CD1c-positive myeloid dendritic cell (primary cell): Measurements from ENCODE around the gene SPNS2.
A peak's percentile ranks its signal among the peaks of the same experiment; 100 is the strongest.

Experiments
- DNase-seq: peaks from one replicate; pipeline ENCODE4 v3.0.0-alpha.2; 2016; ENCODE audit errors: extremely low spot score

SPNS2 gene

DNA sequence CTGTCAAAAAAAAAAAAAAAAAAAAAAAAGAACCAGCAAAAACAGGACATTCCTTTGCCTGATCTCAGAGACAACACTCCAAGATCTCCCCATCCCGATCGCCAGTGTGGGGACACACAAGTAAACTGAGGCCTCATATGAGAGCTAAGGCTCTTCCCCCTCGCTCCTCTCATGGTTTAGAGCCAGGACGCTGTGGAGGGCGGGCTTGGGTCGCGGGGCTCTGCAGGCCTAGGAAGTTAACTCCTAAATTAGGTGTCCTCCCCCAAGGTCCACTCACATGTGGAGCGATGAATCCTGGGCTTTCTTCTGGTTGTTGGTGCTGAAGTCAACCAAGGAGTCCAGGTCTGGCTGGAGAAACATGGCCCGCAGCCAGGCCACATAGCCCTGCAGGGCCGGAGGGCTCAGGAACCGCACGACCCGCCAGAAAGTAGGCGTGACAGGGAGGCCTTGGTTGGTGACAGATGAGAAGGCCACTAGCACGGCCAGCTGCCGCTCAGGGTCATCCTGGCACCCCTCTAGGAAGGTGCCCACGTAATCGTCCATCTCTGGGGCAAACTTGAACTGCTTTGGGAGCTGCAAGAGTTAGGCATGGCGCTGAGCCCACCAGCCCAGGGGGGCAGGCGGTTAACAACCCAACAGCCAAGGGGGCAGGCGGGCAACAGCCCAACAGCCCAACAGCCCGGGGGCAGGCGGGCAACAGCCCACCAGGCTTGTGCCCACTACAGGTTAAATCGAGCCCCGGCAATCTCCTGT, 51.3 kb downstream of the SPNS2 start:
- DNase-seq: no peak

DNA sequence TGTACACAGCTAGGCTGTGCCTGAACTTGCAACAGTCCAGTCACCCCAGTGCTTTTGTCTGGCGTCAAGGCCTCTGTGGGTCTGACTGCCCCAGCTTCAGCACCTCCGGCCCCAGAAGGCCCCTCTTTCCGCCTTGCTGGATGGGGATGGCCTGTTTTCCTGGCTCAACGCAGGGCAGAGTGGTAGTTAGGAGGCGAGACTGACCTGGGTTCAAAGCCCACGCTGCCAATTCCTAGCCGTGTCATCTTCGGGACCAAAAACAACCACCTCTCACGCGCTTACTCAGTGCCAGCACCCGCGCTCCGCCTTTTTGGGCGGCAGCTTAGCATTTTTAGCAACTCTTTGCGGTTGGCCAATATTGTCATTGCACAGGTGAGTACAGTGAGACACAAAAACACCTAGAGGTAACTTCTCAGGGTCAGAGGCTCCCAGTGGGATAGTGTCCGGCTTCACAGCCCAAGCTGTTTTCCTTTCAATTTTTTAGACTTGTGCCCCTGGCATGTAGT, 51.9 kb downstream of the SPNS2 start:
- no peak for DNase-seq

DNA sequence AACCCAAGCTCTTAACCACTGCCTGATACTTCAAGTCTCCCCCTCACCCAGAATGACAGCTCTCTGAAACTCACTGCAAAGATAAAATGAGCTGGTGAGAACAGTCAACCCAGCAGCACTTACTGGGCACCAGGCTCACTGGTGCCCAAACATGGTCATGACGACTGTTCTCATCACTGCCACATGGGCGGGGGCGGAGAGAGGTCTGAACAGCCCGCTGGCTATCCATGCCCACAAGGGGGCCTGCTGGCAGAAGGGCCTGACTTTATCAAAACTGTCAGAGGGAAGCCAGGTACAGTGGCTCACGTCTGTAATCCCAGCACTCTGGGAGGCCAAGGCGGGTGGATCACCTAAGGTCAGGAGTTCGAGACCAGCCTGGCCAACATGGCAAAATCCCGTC, 52.5 kb downstream of the SPNS2 start:
- DNase-seq: no peak

- no peak for DNase-seq
Measured at GRCh38 chr17:4551796-4552525, 53.3 kb downstream of the SPNS2 start.

- no peak for DNase-seq
Measured at GRCh38 chr17:4553669-4554068, 55.0 kb downstream of the SPNS2 start.

DNA sequence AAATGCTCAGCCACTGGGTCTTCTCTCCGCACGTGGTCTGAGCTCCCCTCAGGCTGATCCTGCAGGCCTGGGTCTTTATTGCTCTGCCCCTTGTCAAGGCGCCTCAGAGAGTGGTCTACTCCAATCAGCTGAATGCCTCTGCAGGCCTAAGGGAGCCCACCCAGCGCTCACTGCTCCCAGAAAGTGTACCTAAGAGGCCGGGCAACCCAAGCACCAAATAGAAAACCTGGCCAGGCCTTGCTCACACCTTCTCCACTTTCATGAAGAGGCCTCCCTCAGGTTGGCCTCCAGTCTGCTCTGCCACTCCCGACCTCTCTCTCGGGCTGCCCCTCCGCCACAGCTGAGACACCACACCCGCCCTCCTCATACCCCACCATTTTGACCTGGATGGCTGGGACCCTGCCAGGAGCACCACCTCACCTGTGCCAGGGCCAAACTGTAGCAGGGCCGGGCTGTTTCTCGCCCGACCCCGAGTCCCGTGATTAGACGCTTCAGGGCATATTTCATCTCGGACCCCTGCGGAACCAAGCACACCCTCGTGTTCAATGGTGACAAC, 55.8 kb downstream of the SPNS2 start:
- DNase-seq: no peak

DNA sequence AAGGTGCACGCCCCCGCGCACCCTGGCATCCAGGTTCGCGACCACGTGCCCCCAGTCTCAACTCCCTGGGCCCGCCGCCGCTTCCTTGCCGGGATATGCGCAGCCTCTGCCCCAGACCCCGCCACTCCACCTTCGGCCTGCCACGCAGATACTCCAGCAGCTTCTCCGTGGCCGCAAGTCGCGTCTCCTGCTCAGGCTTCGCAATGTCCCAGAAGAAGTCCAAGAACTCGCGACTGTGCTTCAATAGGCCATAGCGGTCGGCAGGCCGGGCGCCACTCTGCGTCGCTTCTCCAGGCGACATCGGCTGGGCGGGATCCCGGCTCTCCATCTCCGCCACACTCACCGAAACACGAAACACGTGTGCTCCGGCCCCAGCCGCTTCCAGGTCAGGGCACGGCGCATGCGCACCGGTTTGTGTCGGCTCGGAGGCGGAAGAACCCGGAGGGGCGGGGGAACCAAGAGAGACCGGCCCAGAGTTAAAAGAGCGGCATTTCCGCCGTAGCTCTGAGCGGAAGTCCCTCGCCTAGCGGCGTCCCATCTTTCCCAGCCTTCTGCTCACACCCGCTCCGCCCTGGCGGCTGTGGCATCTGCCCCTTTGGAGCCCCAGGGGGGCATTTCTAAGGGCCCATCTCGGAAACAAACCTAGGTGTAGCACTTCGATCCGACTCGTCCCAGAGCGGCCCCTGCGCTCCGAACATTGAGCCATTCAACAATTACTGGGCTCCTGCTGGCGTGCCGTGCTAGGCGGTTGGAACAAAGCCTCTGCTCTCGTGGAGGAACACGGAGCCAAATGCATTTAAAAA, 56.5 kb downstream of the SPNS2 start, which contains the start of gene MYBBP1A:
TSS of gene MYBBP1A (minus strand) at position 388 of the 803 bp plus-strand sequence. CDS start at position 328, 60 bp downstream.
- DNase-seq: peak; percentile 99

DNA sequence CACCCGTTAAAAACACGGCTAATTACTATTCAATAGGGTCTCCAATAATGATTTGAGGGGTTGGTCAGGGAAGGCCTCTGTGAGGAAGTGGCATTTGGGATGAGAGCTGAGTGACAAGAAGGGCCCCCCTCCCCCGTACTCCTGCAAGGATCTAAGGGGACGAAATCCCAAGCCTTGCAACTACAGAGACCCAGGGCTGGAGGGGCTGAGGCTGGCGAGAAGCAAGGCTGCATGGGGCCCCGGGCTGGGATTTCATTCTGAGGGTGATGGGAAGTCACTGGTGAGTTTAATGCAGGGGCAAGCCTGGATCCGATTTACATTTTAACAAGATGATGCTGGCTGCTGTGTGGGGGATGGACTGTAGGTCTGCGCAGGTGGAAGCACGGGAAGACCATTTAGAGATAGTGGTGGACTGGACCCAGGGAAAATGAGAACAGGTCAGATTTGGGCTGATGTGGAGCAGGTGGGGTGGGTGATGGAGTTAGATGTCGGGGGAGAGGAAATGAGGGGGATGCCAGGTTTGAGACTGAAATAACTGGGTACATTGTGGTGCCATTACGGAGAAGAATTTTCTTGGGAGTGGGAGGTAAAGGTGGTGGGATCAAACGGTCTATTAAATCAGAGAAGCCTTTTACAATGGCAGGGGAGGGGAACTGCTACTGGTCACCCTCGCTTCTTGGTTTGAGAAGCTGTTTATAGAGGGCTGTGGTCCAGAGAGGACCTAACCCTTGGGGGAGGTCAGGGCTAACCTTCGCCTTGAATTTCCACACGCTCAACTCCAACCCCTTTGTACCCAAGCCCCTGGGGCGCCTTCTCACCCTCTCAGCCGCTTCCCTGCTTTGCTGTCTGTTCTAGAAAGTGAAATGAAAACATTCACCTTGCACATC, 57.4 kb downstream of the SPNS2 start:
- DNase-seq: no peak

DNA sequence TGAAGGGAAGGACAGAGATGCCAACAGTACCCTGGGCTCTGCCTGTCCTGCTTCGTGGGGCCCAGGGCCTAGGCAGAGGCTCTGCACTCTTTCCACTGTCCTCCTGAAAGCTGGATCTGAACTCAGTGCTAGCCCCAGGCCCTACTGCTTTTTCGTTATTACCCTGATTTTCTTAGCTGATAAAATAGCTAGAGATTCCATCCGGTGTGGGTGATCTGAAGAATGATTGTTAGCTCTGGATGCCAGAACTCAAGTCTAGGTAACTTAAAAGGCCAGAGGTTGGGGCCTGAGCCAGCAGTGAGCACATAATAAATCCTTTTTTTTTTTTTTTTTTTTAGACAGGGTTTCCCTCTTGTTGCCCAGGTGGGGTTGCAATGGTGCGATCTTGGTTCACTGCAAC, 58.3 kb downstream of the SPNS2 start:
- DNase-seq: no peak

DNA sequence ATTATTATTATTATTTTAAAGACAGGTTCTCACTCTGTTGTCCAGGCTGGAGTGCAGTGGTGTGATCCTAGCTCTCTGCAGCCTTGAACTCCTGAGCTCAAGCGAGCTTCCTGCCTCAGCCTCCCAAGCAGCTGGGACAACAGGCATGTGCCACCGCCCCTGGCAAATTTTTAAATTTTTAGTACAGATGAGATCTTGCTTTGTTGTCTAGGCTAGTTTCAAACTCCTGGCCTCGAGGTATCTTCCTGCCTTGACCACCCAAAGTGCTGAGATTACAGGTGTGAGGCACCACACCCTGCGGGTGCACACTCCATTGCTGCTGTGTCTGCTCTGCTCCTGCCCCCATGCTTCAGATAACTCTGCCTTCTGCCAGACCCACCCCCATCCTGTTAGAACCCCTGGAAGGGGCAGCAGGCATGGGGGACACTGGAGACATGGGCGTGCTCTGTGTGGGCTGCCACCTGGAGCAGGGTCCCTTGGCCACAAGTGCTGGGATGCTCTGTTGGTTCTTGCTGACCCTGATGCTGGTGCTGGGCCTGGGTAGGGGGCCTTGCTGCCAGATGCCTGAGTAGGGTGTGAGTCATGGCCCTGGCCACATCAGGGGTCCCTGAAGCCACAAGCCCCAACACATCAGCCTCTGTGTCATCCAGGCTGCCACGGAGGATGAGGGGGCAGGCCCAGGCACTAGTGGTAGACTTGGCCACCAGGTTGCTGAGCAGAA, 59.1 kb downstream of the SPNS2 start:
- no peak for DNase-seq

DNA sequence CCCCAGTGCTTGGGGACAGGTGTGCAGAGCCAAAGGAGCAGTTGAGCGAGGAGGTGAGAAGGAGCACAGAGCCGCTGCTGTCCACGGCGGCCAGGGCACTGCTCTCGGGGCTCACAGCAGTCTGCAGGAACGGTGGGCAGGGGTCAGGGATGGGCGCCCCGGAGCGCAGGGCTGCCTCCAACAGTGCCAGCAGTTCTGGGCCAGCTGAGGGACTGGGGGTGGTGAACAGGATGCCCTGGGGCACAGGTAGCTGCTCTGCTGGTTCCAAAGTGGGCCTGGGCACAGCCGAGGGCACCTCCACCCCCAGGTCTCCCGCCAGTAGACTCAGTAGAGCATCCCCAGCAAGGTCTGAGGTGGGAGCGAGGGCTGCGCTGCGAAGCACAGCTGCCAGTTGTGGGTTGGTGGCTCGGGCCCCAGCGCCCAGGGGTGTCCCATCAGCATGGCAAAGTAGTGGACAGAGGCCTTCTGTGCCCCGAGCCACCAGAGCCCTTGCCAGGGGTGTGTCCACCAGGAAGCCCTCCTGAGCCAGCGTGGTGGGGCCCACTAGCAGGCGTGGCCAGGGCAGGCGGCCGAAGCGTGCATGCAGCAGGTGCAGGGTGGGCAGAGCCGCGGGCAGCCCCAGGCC, 59.8 kb downstream of the SPNS2 start:
- no peak for DNase-seq

GRCh38 chr17:4559139-4559791, 60.6 kb downstream of the SPNS2 start:
- no peak for DNase-seq

GRCh38 chr17:4559966-4560365, 61.3 kb downstream of the SPNS2 start:
- no peak for DNase-seq

- no peak for DNase-seq
Measured at GRCh38 chr17:4560421-4560820, 61.7 kb downstream of the SPNS2 start, which contains the start of gene GGT6. Gene GGT6 (minus strand): TSS chr17:4560577. CDS start chr17:4560521, 56 bp downstream.

- no peak for DNase-seq
Measured at GRCh38 chr17:4560837-4561256, 62.2 kb downstream of the SPNS2 start.

DNA sequence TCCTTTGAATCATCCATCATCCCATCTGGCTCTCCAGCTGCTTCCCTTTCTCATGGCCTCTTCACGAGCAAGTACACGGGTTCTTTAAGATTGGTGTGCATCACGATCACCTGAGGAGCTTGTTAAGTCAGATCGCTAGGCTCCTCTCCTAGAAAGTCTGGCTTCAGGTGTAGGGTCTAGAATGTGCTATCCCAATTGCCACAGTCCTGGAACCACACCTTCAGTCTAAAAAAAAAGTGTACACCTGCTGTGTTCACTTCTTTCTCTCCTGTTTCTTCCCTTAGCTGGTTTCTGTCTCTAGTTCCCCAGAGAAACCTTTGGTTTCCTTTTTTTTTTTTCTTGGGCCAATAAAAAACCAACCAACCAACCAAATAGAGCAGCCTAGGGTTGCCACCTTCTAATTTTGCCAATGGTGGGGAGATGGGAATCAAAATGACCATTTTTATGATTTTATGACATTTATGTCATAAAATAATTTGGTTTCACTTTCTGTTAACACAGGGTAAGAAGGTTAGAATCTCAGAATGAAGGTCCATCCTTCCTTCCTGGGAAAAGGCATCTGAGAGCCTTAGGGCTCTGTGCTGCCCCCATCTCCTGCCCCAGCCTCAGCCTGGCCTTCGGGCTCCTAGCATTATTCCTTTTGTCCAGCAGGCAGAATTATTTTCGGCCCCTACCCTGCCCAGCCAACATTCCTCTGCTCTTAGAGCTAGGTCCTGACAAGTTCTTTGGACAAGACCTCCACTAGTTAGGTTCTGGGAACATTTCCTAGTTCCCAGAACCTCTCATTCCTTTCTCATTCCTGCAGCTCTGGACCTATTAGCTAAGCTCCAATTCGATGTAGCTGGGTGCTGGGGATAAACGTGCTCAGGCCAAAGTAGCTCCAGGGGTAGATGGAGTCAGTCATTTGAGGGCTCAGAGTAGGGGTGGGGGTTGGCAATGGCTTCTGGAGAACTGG, 63.6 kb downstream of the SPNS2 start:
- DNase-seq: no peak

DNA sequence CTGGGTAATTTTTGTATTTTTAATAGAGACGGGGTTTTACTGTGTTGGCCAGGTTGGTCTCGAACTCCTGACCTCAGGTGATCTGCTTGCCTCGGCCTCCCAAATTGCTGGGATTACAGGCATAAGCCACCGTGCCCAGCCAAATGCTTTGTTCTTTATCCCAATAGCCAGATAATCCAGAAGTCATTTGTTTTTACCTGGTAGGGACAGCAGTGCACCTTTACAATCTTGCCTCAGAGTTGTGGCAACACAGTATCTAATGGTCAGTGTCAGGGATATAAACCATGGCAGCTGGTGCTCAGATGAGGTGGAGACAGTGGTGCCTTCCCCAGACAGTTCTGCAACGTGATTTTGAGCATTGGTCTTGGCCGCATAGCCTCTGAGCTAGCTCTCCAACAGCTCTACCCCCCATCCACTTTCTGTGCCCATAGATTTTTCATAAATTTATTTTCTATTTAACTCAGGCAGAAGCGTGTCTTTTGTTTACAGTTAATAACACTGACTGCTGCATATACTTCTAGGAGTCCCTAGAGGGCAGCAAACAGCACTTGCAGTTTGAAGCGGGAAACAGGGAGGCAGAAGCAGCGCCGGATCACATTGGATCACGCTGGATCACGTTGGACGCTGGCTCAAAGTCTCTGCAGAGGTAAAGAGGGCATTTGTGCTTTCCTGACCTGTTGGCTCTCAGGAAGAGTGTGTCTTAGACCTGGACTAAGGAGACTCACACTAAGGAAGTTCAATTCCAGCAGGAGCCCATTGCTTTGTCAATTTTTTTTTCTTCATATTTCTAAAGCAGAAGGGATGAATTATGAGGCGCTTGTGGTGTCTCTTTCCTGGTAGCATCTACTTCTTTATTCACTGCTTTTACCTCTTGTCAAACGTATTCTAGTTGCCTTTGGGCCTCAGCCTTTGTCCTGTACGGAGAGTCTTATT, 66.8 kb downstream of the SPNS2 start:
- peak; percentile 86 for DNase-seq
